ENCODE data around the gene STPG3. TPM values are rescaled to one million over a fixed set of nuclear protein-coding genes. Genes with fewer than 3 reads are reported as not detected.

Gene STPG3
- total and polyA plus RNA-seq, 2 of the 8 experiments (the other 6 are each of a cell fraction or from before 2014, with no cell fraction given): not detected

GRCh38 chr9:137223078-137223970, 27.8 kb upstream of the STPG3 start (continued):
- TF ChIP-seq CHD7 (IDR thresholded peaks at IDR 0.05; ENCODE audit: insufficient replicate concordance, low read length): no peak
- TF ChIP-seq CTBP2 (IDR thresholded peaks at IDR 0.05; ENCODE audit: borderline replicate concordance, insufficient read depth, insufficient read length, low read length): no peak
- no peak for TF ChIP-seq MAFK (IDR thresholded peaks at IDR 0.05; ENCODE audit: low read depth, low read length)
- TF ChIP-seq RXRA (IDR thresholded peaks at IDR 0.05; ENCODE audit: insufficient read depth, low read depth, low read length): no peak
- TF ChIP-seq GTF2F1 (IDR thresholded peaks at IDR 0.05; ENCODE audit: borderline replicate concordance, low read depth, low read length): no peak
- TF ChIP-seq FOSL1 (IDR thresholded peaks at IDR 0.05; ENCODE audit: insufficient read depth, low read depth, low read length): no peak
- TF ChIP-seq KDM5A (IDR thresholded peaks at IDR 0.05; ENCODE audit: low read length): peak; percentile 30; the same call in 1 of the 2 replicates
- no peak for TF ChIP-seq CEBPB (IDR thresholded peaks at IDR 0.05; ENCODE audit: low read depth, low read length)
- TF ChIP-seq E2F6 (IDR thresholded peaks at IDR 0.05): no peak

All from H1 (cell line).